Airway epithelial cell (primary cell): ENCODE data around the gene VBP1. TPM values are rescaled to one million over a fixed set of nuclear protein-coding genes. Genes with fewer than 3 reads are reported as not detected.

ENCODE experiments used
- total RNA-seq: library from RNA; depleted of rRNA; stranded (reverse); fragments of >200 nt; gene quantifications from 2 replicates; pipeline ENCODE4 v1.2.3, GENCODE V29; 2015

VBP1 gene
- 52.3 and 63.2 TPM in 2 replicates for total RNA-seq

GRCh38 chrX:155216179-155216939, at the start of gene VBP1:
Gene VBP1 (plus strand): TSS chrX:155216460. CDS start chrX:155216483, 23 bp downstream.

GRCh38 chrX:155263854-155264628, 47.8 kb downstream of the VBP1 start, which contains the start of gene RAB39B:
Gene RAB39B (minus strand): TSS chrX:155264491. CDS start chrX:155264288, 203 bp downstream.

Other genes with a start within 250 kb of the VBP1 start
- 0.33 and 0.49 TPM in 2 replicates for gene F8, start 193.7 kb upstream of the VBP1 start, total RNA-seq
- gene FUNDC2, start 189.6 kb upstream of the VBP1 start, total RNA-seq, result 32.9 and 50.9 TPM in 2 replicates
- 13.4 and 19.6 TPM in 2 replicates for gene CMC4, start 145.3 kb upstream of the VBP1 start, total RNA-seq
- gene MTCP1, start 145.3 kb upstream of the VBP1 start, total RNA-seq, result 0.99 and 1.5 TPM in 2 replicates
- 11.9 and 13.8 TPM in 2 replicates for gene BRCC3, start 145.0 kb upstream of the VBP1 start, total RNA-seq
- not detected in 2 replicates for gene RAB39B, start 48.0 kb downstream of the VBP1 start, total RNA-seq
- not detected in 2 replicates for gene CLIC2, start 118.2 kb downstream of the VBP1 start, total RNA-seq
- gene F8A2, start 165.6 kb downstream of the VBP1 start, total RNA-seq, result not detected in 2 replicates
- gene F8A3, start 242.2 kb downstream of the VBP1 start, total RNA-seq, result 0.33 and 5.3 TPM in 2 replicates